OCI-LY1 (cell line): ENCODE data around the gene DOCK10.

Source experiments
- H2AFZ ChIP-seq: fragments of 200-600 bp; sonication (generic), shearing (Covaris generic); 2 replicates; pipeline ENCODE4 v1.6.0; 2014; ENCODE audit warnings: antibody characterized with exemption, mild to moderate bottlenecking, low read length
- H3F3A ChIP-seq: fragments of 200-600 bp; sonication (generic), shearing (Covaris generic); 2 replicates; pipeline ENCODE4 v1.6.0; 2014; ENCODE audit warnings: mild to moderate bottlenecking, antibody characterized with exemption, low read length, moderate library complexity; ENCODE audit not compliant: insufficient read depth
- H3K27ac ChIP-seq: fragments of 200-600 bp; sonication (generic); 2 replicates; pipeline ENCODE4 v1.5.1; 2014; ENCODE audit warnings: low read length, mixed run types, mild to moderate bottlenecking, low read depth; ENCODE audit not compliant: poor library complexity, severe bottlenecking
- H3K27me3 ChIP-seq: fragments of 200-600 bp; sonication (generic); 2 replicates; pipeline ENCODE4 v1.6.0; 2014; ENCODE audit warnings: antibody characterized with exemption, mild to moderate bottlenecking, low read length, moderate library complexity; ENCODE audit not compliant: insufficient read depth
- H3K36me3 ChIP-seq: fragments of 200-600 bp; sonication (generic); 2 replicates; pipeline ENCODE4 v1.6.1; 2014; ENCODE audit warnings: mild to moderate bottlenecking, antibody characterized with exemption, low read length, moderate library complexity, mixed read lengths; ENCODE audit not compliant: insufficient read depth
- H3K4me1 ChIP-seq: fragments of 200-600 bp; sonication (generic); 2 replicates; pipeline ENCODE4 v1.5.1; 2014; ENCODE audit warnings: mild to moderate bottlenecking, low read length, moderate library complexity; ENCODE audit not compliant: insufficient read depth, severe bottlenecking
- H3K4me2 ChIP-seq: fragments of 200-600 bp; sonication (generic), shearing (Covaris generic); 2 replicates; pipeline ENCODE4 v1.6.1; 2014; ENCODE audit warnings: low read length
- H3K4me3 ChIP-seq: fragments of 200-600 bp; sonication (generic); 2 replicates; pipeline ENCODE4 v1.5.1; 2014; ENCODE audit warnings: low read length, low read depth, mild to moderate bottlenecking, mixed read lengths; ENCODE audit not compliant: poor library complexity, severe bottlenecking
- H3K79me2 ChIP-seq: fragments of 200-600 bp; shearing (Covaris generic); 2 replicates; pipeline ENCODE4 v1.6.1; 2016; ENCODE audit warnings: mixed run types, low read length, mixed read lengths; ENCODE audit not compliant: insufficient read depth
- H3K9ac ChIP-seq: fragments of 200-600 bp; sonication (generic), shearing (Covaris generic); 2 replicates; pipeline ENCODE4 v1.6.1; 2014; ENCODE audit warnings: mild to moderate bottlenecking, low read length, mixed read lengths
- H3K9me2 ChIP-seq: fragments of 200-600 bp; sonication (generic), shearing (Covaris generic); 2 replicates; pipeline ENCODE4 v1.6.1; 2014; ENCODE audit warnings: low read depth, mild to moderate bottlenecking, low read length, mixed read lengths
- H3K9me3 ChIP-seq: fragments of 200-600 bp; shearing (Covaris generic); 2 replicates; pipeline ENCODE4 v1.6.1; 2014; ENCODE audit warnings: low read length, mixed read lengths
- H4K20me1 ChIP-seq: fragments of 200-600 bp; sonication (generic), shearing (Covaris generic); 2 replicates; pipeline ENCODE4 v1.6.0; 2016; ENCODE audit warnings: mild to moderate bottlenecking, low read length; ENCODE audit not compliant: insufficient read depth
- EZH2 ChIP-seq: fragments of 200-600 bp; sonication (generic), shearing (Covaris generic); IDR thresholded peaks from 2 replicates; pipeline ENCODE4 v1.8.0; 2017; ENCODE audit warnings: borderline replicate concordance, mixed run types, mild to moderate bottlenecking, antibody characterized with exemption, low read length, moderate library complexity, mixed read lengths
- TF ChIP-seq, protein P1 (sequence below): fragments of 200-600 bp; sonication (generic), shearing (Covaris generic); IDR thresholded peaks from 2 replicates; pipeline ENCODE4 v1.5.1; 2017; ENCODE audit warnings: mild to moderate bottlenecking, antibody characterized with exemption, low read length, moderate library complexity, mixed read lengths

The DOCK10 gene

GRCh38 chr2:224798180-224798579, 244.1 kb downstream of the DOCK10 start:
- H3K4me1 ChIP-seq: no peaks in the 10 kb centered on the region
- H4K20me1 ChIP-seq: no peaks in the 10 kb centered on the region
- H3K9me3 ChIP-seq: no peaks in the 10 kb centered on the region
- H3K79me2 ChIP-seq: no peaks in the 10 kb centered on the region
- no peak overlapping the region for H3K9ac ChIP-seq
- H2AFZ ChIP-seq: no peak overlapping the region
- no peak overlapping the region for H3K4me3 ChIP-seq
- no peak overlapping the region for H3K4me2 ChIP-seq
- H3K9me2 ChIP-seq: no peaks in the 10 kb centered on the region
- H3K27ac ChIP-seq: no peak overlapping the region
- peaks cover 6% of the 10 kb centered on the region; the same call in 1 of the 2 replicates for H3K36me3 ChIP-seq
- no peaks in the 10 kb centered on the region for H3K27me3 ChIP-seq
- TF ChIP-seq, protein P1, sequence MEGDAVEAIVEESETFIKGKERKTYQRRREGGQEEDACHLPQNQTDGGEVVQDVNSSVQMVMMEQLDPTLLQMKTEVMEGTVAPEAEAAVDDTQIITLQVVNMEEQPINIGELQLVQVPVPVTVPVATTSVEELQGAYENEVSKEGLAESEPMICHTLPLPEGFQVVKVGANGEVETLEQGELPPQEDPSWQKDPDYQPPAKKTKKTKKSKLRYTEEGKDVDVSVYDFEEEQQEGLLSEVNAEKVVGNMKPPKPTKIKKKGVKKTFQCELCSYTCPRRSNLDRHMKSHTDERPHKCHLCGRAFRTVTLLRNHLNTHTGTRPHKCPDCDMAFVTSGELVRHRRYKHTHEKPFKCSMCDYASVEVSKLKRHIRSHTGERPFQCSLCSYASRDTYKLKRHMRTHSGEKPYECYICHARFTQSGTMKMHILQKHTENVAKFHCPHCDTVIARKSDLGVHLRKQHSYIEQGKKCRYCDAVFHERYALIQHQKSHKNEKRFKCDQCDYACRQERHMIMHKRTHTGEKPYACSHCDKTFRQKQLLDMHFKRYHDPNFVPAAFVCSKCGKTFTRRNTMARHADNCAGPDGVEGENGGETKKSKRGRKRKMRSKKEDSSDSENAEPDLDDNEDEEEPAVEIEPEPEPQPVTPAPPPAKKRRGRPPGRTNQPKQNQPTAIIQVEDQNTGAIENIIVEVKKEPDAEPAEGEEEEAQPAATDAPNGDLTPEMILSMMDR: no peak
- TF ChIP-seq EZH2: no peak
- H3F3A ChIP-seq: no peaks in the 10 kb centered on the region

DNA sequence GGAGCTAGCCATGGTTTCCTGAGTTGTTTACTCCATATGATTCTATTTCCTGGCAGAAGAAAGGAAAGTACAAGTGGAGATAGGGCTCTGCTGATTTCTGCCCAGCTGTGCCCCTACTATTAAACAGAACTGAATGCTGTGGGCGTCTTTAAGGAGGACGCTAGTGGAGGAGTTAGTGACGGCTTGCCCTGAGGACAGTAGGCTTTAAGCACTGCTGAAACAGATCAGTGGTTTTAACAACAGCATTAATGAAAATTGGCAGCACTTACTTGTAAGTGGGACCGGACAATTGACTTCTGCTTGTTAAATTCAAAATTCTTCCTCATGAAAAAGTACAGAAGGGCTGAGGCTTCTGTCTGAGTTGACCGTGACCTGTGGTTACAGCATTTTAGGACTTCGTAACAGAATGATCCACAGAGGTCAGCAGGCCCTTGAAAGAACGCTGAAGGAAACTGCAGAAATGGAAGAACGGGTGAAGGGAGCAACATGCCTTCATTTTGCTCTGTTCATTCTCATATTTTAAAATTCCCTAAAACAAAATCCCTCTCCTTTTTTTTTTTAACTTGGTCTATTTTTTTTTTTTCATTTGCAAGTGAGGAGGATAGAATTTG, 245.5 kb downstream of the DOCK10 start:
- Histone ChIP-seq H2AFZ (no peak overlapping the region), H3K27ac (no peak overlapping the region)
- TF ChIP-seq, protein P1: no peak
- TF ChIP-seq EZH2: no peak

GRCh38 chr2:224793946-224794345, 248.3 kb downstream of the DOCK10 start:
- H2AFZ ChIP-seq: no peak overlapping the region
- no peaks in the 10 kb centered on the region for H3K9me2 ChIP-seq
- H3K9ac ChIP-seq: no peak overlapping the region
- H3K27ac ChIP-seq: no peak overlapping the region
- no peaks in the 10 kb centered on the region for H3K79me2 ChIP-seq
- H3K4me1 ChIP-seq: no peaks in the 10 kb centered on the region
- H3K27me3 ChIP-seq: no peaks in the 10 kb centered on the region
- TF ChIP-seq, protein P1: no peak
- TF ChIP-seq EZH2: no peak
- H3K4me2 ChIP-seq: no peak overlapping the region
- no peak overlapping the region for H3K4me3 ChIP-seq
- H3K9me3 ChIP-seq: no peaks in the 10 kb centered on the region
- no peaks in the 10 kb centered on the region for H4K20me1 ChIP-seq
- H3F3A ChIP-seq: no peaks in the 10 kb centered on the region
- H3K36me3 ChIP-seq: no peaks in the 10 kb centered on the region; the same call in 1 of the 2 replicates

More for the DNA sequence above, 245.5 kb downstream of the DOCK10 start:
- Histone ChIP-seq H3F3A (no peaks in the 10 kb centered on the region), H3K9me2 (no peaks in the 10 kb centered on the region), H3K9ac (no peak overlapping the region), H3K9me3 (no peaks in the 10 kb centered on the region), H3K27me3 (no peaks in the 10 kb centered on the region), H3K36me3 (peaks cover 6% of the 10 kb centered on the region; the same call in 1 of the 2 replicates), H3K4me1 (no peaks in the 10 kb centered on the region), H3K4me2 (no peak overlapping the region), H4K20me1 (no peaks in the 10 kb centered on the region), H3K4me3 (no peak overlapping the region), H3K79me2 (no peaks in the 10 kb centered on the region)
